ENCODE results near the gene STK32B.

The STK32B gene

DNA sequence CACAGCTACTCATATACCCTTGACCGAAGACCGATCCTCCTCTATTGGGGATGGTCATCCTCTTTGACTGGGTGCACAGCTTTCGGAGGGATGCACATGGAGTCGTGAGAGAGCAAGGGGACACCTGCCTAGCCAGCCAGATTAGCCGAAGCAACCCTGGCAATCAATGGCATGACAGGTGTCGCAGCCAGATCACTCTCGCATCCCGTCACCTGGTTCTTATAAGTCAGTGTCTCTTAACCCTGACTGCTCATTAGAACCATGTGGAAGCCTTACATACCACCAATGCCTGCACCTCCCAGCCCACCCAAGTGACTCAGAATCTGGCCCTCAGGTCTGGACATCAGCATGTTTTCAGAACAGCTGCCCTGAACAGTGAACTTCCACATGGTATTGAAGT is 407.4 kb downstream of the STK32B start:
- DNase-seq = no peak

DNA sequence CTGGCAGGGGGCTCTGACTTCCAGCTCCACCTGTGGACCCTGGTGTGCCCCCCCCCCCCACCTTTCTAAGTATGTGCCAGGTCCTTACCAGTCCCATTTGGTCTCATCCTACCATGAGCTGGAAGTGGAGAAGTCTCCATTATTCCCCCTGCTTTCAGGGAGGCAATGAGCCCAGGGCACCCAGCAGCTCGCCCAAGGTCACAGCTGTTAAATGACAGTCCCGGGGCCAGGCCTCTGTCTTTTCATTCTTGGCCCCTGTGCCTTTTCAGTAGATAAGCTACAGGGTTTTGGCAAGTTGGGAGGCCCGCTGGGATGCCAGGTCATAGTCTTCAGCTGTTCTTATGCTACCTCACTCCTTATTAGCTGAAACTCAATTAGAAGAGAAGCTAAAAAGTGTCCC is 408.0 kb downstream of the STK32B start:
- DNase-seq = no peak

DNA sequence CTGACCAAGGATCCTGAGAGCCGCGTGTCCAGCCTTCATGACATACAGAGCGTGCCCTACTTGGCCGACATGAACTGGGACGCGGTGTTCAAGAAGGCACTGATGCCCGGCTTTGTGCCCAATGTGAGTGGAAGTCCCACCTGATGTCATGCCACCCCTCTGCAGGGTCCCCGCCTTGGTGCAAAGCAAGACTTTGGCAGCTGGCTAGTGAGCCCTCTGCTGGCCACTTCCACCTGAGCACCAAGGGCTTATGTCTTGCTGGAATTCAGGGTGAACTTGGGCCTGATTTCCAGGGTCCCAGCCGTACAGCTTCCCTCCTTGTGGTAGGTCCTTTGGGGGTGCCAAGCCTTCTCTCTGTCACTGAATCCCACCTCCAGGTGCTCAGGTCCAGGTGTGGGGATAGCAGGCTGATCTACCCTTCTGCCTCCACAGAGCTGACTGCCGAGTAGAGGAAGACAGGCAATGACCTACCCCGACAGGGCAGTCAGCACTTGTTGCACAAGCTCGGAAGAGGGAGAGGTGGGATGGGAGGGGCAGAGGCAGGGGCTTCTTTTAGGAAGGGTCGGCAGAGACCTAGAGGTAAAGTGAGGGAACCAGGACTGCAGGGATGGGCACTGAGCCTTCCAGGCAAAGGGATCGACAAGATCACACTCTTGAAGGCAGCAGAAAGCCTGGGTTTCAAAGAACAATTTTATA is 409.0 kb downstream of the STK32B start:
- DNase-seq = no peak

DNA sequence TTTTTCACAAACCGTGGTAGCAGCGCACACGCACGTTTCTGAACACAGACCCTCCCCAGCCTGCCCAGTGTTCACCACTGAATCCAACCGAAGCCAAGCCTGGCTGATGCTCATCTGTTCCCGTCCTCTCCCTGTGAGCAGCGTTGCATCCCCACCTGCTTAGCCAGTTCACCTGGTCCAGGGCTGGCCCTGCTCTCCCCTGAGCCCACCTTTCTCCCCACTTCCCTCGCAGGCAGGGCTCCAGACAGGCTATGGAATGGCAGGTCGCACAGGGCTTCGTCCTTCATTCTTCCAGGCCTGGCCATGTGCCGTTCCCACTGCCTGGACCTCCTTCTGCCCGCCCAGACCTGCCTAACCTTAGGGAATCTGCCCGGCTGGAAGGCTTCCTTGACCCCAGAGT is 410.2 kb downstream of the STK32B start:
- no peak for DNase-seq

DNA sequence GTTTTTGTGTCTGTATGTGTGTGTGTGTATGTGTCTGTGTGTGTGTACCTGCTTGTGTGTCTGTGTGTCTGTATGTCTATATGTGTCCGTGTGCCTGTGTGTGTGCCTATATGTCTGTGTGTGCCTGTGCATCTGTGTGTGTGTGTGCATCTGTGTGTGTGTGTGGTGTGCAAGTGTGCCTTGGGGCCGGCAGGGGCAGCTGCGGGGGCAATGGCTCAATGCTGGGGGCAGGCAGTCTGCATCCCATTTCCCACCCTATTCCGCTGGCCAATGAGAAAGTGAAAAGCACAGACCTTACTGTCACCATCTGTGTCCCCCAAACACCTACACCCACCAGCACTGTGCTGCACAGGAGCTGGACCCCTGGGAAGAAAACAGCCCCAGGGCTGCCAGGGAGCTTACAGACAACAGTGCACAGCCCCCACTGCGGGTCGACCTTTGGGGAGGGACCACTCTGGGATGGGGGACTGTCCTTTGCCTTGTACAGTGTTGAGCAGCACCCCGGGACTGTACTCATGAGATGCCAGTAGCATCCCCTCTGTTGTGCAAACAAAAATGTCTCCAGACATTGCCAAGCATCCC is 411.1 kb downstream of the STK32B start:
- no peak for DNase-seq

DNA sequence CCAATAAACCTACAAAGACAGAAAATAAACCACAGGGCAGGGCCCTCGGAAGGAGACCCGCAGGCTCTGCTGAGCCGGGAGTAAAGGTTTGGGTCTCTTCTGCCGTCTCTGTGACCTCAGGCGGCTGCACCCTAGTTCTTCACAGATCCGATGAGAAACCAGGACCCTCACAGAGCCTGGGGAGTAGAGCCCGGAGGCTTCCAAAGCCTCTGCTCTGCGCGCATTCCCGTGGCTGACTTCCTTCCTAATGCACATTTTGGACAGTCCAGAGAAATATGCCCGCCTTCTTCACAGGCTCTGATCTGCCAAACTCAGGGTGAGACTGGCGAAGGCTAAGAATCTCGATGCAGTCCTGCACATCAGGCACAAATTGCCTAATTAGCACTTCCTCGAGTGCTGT is 411.6 kb downstream of the STK32B start:
- no peak for DNase-seq

DNA sequence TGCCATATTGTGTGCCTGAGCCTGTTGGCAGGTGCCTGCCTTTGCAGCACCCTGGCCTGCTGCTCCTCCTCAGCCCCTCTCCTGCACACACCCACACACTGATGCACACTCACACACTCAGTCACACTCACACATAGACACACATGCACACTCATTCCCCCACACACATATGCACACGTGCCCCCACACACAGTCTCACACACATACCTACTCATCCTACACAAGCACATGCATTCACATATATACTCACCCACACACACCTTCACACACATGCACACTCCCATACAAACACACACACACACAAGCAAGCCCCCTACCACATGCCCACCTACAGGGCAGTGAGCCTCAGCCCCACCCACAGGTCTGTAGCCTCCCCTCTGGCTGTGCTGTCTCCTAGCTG is 412.1 kb downstream of the STK32B start:
- DNase-seq = no peak

DNA sequence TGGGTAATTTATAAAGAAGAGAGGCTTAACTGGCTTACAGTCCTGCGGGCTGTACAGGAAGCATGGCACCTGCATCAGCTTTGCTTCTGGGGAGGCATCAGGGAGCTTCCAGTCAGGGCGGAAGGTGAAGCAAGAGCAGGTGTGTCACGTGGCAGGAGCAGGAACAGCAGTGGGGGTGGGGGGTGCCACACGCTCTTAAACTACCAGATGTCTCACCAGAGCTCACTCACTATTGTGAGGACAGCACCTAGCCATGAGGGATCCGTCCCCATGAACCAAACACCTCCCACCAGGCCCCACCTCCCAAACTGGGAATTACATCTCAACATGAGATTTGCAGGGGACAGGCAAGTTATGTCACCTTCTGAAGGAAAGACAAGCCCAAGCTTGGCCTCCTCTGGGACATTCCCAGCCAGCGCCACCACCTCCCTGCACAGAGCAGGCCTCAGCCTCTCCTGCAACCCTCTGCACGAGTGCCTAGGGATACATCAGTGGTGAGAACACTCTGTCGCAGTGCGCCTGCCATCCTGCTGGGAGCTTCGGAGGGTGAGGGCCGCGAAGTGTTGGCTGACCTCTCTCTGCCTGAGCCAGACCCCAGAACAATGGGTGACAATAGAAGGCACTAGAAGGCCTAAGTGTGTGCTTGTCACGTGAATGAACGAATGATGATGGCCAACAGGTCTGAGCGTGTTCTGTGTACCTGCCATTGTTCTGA is 412.8 kb downstream of the STK32B start:
- no peak for DNase-seq

DNA sequence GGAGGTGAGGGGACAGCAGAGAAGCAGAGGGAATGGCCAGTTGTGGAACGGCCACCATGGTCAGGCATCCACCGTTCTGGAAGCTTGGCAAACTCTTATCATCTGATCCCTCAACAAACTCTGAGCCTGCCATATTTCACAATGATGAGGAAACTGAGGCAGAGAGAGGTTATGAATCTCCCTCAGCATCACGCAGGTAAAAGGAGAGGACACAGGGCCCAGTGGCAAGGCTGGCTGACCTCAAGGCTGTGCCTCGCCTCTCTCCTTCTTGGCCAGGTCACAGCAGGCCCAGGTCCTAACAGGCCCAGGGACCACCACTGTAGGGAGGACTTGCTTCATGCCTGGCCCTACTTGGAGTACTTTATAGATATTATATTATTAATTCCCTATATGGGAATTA is 414.2 kb downstream of the STK32B start:
- DNase-seq = no peak

DNA sequence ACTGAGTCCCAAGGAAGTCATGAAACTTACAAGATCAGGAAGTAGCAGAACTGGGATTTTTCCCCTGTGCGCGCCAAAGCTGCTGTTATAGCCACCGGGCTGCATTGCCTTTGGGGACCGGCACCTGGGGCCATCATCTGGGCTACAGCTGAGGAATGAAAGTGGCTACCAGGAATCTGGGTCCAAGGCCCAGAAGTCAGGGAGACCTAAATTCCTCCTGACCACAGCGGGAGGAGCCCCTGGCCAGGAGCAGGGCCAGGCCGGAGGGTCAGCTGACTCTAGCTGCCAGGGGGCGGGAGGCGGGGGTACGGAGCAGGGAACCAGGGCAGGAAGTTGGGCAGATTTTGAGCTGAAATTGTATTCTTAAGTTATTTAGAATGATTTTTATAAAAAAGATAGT is 414.7 kb downstream of the STK32B start:
- no peak for DNase-seq

DNA sequence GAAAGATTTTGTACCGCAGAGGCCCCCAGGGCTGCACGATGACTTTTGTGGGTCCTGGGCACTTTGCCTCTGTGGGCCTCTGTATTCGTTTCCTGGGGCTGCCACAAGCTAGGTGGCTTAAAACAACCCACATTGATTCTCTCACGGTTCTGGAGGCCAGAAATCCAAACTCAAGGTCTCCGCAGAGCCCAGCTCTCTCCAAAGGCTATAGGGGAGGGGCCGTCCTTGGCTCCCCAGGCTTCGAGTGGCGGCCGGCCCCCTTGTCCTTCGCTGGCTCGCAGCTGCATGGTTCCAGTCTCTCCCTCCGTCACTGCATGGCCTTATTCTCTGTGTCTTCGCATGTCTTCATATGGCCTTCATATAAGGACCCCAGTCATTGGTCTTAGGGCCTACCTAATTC is 415.8 kb downstream of the STK32B start:
- no peak for DNase-seq

DNA sequence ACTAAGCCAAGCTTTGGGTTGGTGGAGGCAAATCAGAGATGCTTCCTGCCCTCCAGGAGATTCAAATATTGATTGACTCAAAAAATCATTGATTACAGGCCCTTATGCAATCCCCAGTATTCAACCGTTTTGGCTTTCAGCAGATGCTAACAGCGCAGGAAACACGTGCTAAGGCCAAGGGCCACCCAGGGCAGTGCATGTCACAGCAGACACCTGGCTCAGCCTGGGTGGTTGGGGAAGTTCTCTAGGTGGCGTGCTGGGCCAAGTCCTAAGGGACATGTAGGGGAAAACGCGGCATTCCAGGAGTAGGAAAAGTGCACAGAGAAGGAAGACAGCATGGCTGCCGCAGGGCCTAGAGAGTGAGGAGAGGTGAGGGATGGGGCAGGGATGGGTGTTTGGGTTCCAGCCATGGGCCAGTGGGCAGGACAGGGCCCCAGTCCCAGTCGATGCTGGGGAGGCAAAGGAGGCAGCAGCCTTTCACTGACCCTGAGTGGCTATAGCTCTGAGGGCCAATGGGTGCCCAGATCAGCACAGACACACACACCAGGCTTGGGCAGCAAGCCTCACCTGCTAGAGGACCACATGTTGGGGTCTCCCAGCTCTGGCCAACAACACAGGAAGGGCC is 418.0 kb downstream of the STK32B start:
- DNase-seq = no peak

DNA sequence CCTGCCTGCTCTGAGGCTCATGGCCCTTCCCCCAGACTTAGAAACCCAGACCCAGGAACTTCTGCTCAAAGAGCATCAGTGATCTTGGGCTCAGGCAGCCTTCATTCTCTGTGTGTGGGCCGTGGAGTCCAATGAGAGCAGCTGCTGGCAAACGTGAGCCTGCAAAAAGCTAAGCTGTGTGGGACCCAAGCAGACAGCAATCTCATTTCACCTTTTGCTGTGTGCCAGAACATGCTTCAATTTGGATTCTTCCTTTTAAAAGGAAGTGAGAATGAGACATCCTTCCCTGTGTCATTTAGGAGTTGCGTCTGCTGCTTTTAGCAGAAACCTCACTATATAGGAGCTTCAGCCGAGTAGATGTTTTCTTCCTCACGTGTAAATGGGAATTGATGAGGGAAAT is 418.6 kb downstream of the STK32B start:
- no peak for DNase-seq

DNA sequence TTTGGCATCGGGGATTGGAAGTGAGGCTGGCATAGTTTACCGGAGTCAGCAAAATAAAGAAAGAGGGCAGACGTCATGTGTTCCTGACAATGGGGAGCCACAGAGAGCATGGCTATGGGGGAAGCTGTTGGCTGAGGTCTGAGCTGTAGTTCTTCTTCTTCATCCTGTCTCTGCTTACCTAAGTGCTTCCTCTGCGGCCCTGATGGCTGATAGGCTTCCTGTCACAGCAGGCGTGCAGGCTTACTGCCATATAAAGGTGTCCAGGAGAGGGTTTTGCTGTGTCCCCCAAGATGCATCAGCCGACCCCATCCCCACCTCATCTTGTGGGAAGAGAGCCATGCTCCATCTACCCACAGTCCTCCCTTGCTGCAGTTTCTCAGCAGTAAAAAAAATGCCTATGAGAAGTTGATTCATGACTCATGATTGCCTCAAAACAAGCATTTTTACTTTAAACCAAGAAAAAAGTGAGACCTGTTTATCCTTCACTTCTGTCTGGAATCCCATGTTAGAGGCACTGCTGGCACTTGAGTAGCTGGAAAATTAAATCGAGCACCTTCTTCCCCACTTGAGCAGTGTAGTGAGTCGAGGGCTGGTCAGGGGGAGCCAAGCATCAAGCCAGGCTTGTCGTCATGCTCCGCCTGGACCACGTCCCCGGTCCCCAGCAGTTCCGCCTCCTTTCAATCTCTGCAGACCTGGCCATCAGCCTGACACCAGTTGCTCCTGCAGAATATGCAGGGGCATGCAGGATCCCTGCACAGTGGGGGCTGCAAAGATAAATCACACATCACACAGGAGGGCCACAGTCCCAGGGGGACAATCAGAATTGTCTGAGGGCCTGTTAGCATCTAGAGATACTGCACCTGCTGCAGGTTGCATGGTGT is 419.3 kb downstream of the STK32B start:
- DNase-seq = no peak

DNA sequence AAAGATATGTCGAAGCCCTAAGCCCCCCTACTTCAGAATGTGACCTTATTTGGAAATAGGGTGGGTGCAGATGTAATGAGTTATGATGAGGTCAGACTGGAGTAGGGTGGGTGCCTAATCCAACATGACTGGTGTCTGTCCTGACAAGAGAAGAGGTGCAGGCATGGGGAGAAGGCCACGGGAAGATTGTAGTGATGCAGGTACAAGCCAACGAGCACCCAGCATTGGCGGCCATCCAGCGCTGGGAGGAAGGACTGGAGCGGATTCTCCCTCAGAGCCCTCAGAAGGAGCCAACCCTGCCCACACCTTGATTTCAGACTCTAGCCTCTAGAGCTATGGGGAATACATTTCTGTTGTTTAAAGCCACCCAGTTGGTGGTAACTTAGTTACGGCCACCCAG is 419.9 kb downstream of the STK32B start:
- no peak for DNase-seq

DNA sequence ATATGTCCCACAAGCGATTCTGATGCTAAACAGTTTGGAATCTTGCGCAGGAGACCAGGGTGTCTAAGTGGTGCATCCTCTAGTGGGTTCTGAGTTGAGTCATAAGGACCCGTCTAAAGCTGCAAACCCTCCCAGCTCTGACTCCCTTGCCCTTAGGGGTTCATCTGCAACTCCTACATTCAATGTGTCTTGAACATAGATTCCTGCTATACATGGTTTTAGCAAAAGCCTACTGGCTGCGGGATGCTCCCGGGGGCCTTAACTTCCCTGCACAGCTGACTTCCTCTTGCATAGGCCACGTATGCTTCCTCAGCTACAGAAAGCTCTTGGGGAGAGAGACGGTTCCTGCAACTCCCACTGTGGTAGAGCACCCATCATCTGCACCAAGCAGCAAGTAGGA is 420.4 kb downstream of the STK32B start:
- DNase-seq = no peak

DNA sequence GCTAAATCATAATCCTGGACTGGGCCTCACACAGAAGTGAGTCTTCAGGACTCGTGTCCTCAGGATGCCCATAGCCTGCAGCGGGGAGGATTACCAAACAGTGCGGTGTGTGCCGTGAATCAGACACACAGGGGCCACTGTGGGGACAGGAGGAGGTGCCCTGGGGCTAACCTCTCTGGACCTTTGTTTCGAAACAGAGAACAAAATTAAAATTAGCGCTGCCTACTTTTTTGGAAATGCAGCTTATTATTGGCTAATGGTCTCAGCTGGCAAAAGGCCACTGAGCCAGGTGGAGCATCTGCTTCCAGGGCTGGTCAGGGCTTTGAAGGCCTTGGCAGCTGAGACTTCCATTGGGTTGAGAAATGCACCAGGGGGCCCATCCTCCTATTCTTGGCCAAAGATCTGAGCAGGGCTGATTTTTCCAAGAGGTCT is 420.9 kb downstream of the STK32B start:
- DNase-seq = no peak

DNA sequence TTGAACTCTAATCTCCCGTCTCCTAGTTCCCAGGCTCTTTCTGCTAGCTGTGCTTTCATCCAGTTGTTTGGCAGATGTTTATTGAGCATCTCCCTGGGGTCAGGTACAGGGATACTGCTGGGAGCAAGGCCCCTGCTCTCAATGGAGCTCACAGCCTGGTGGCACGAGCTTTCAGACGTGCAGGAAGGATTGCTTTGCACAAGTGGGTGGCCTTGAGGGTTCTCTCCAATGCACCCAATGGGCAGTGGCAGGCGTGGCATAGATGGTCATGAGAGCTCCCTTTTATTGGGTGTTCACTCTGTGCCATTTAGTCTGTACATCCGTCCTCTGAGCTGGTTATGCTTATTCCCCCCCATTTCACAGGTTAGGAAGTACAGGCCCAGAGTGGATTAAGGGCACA is 421.8 kb downstream of the STK32B start:
- no peak for DNase-seq

DNA sequence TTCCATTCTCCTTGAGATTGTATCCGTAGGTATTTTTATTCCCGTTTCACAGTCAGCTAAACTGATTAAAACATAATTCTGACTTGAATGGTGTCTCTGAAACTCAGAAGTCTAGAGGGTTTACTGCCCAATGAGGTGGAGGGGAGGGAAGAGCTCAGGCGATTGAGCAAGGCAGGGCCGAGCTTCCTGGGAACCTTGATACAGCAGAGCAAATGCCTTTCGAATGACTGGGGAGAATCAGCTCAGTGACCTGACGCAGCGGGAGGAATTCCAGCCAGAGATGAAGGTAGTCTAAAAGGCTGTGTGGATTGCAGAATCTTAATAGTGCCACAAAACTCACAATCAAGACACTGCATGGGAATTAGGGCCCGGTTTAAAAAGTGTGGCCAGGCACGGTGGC is 423.5 kb downstream of the STK32B start:
- no peak for DNase-seq

DNA sequence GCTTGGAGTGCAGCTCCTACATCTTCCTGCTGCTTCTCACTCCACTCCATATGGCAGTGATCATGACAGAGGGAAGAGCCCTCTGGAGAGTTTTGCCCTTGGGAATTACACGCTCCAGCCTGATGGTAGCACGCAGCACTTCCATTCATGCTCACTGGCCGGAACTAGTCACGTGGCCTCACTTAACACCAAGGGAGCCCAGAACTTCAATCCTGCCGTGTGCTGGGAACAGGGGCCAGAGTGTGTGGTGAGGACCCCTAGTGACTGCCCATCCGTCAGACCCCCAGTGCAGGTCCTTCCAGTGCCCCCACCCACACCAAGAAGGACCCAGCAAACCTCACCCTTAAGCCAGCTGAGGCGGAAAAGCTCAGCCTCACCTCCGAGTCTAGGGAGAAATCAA is 426.3 kb downstream of the STK32B start:
- no peak for DNase-seq

DNA sequence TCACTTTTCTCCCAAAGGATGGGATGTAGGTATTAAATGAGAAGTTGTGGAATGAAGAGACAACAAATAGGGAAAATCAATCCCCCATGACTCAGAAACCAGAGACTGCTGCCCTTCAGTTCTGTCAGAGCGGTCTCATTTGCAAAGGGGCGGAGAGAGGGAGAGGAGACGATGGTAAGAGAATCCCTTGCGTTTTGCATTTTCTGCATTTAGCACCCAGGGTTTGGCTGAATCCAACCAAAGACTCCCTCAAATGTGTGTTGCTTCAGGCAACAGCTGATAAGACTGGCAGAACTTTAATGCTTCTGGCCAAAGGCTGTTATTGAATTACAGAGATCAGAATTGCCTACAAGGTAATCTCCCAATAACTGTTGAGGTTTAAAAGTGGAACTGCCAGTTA is 426.9 kb downstream of the STK32B start:
- DNase-seq = no peak

DNA sequence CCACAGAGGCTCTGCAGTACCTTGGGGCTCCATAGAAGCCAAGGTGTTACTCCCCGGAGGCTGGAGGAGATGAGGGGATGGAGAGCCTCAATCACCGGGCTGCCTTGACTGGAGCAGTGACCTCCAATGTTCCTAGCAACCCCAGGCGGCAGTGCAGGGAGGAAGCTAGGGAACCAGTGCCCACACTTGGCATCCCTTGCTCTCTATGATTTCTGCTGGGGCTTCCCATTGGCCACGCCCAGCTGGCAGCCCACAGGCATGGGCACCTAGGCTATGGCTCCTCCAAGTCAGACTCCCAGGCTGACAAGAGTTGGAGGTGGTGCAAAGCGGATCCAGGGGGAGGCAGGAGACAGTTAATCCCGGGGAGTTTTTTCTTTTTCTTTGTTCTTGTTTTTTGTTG is 427.4 kb downstream of the STK32B start:
- no peak for DNase-seq

DNA sequence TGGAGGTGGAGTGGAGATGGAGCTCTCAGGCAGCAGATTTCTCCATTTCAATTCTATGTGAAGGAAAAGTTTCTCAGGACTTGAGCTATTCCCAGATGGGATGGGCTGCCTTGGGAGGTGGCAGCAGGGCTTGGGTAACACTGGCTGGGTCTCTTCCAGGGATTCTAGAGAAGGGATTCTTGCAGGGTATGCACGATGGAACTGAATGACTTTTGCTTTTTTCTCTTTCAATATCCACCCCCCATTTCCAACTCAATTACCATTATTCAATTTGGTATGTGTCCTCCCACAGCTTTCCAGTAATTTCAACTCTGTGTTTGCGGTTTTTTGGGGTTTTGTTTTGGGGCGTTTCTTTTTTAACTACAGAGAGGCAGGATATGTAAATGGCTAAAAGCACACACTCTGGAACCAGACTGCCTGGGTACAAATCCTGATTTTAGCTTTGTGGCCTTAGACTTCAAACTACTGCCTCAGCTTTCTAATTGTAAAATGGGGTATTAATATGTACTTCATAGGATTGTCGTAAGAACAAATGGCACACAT is 428.3 kb downstream of the STK32B start:
- DNase-seq = no peak
